GM19452 (cell line): ENCODE results near the gene ATP4A.

Source experiments
- ATAC-seq: cut with Tn5 transposase; IDR thresholded peaks from one replicate; pipeline ENCODE4 v1.9.1; 2021; ENCODE audit not compliant: unreplicated experiment

ATP4A gene

GRCh38 chr19:35566738-35567137 lies 3.3 kb upstream of the ATP4A start:
- no peak for ATAC-seq

- ATAC-seq = no peak
These were observed 1.8 kb upstream of the ATP4A start for GRCh38 chr19:35565016-35565856.

GRCh38 chr19:35562776-35563175 lies 682 bp downstream of the ATP4A start:
- no peak for ATAC-seq

DNA sequence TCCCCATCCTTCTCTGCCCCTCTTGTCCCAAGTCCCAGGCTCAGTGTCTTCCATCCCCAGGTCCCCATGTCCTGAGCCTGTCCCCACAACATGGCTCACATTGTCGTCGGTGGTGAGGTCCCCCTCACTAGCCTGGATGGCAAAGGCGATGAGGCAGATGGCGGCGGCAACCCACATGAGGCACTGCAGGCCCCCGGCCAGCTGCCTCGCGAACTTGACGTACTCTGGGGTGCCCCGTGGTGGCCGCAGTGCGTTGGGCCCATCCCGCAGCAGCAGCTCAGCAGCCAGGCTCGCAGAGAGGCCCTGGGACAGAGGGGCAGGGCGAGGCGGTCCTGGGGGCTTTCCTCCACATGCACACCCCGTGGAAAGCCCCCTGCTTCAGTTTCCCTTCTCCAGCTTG lies 1.1 kb downstream of the ATP4A start:
- ATAC-seq = no peak

DNA sequence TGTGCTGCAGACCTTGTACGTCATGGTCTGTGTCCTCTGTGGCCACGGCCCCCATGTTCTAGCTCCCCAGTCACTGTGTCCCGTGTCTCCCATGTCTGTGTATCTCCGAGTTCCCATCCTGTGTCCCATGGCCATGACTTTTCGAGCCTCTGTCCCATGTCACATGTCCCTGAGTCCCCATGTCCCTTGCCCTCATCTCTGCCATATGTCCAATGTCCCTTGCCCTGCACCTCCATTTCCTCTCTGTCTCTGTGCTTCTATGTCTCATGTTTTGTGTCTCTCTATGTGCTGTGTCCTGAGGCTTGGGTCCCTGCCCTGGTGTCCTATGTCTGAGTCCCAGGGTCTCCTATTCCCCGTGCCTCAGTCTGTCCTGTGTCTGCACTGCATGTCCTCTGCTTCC lies 2.0 kb downstream of the ATP4A start:
- no peak for ATAC-seq

GRCh38 chr19:35560677-35561076 lies 2.8 kb downstream of the ATP4A start:
- ATAC-seq = no peak

- no peak for ATAC-seq
These were observed 3.2 kb downstream of the ATP4A start for GRCh38 chr19:35560271-35560670.

DNA sequence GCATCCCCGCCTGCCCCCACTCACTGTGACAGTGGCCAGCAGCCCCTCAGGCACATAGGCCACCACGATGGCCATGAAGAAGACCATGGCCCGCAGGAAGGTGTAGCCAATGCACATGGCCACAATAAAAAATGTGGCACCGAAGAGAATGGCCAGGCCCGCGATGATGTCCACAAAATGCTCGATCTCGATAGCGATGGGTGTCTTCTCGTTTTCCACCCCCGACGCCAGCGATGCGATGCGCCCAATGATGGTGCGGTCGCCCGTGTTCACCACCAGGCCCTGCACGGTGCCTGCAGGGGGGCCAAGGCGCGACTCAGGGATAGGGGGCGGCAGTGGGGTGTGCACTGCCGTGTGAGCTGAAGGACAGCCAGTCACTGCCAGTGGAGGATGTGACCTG lies 3.7 kb downstream of the ATP4A start:
- no peak for ATAC-seq

GRCh38 chr19:35559281-35559659 lies 4.2 kb downstream of the ATP4A start:
- ATAC-seq = peak; percentile 74

- no peak for ATAC-seq
These were observed 4.8 kb downstream of the ATP4A start for GRCh38 chr19:35558400-35559280.

- no peak for ATAC-seq
These were observed 5.7 kb downstream of the ATP4A start for GRCh38 chr19:35557539-35558399.

DNA sequence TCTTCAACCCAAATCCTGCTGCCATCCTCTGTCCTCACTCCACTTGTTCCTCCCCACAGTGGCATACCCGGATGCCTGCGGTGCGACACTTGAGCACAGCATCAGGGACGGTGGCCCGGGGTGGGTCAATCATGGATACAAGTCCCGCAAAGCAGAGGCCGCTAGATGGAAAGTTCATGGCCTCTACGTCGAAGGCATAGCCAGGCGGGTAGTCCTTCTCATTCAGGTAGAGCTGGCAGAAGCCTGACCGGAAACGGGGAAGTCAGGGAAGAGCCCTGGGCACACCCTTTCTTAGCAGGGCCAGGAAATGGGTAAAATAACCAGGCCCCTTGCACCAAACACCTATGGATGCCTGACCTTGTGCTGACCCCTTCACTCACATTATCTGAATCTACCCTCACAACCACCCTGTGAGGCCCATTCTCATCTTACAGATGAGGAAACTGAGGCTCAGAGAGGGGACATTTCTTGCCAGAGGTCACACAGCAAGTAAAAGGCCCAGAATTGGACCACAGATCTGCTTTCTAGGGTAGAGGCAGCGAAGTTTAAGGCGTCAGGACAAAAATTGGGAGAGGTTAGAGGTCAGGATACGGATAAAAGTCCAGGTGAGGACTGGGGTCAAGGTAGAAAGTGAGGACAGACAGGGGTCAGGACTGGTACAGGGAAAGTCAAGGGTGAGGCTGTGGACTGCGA lies 6.5 kb downstream of the ATP4A start:
- ATAC-seq = no peak

GRCh38 chr19:35556025-35556590 lies 7.3 kb downstream of the ATP4A start:
- ATAC-seq = no peak

GRCh38 chr19:35555301-35556005 lies 8.0 kb downstream of the ATP4A start:
- ATAC-seq = no peak

DNA sequence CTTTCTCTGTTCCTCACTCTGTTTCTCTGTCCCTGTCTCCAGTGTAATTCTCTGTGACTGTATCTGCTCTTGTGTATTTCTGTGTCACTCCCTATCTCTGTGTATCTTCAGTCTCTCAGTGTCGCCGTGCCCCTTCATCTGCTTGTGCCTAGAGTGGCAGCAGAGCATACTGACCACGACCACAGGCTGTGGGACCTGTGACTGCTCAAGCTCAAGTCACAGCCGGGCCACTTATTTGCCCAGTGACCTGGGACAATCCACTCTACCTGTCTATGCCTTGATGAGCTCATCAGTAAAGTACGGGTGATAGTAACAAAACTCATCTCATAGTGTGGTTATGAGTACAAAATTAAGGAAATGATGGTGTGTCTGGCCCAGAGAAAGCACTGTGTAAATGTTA lies 9.4 kb downstream of the ATP4A start:
- ATAC-seq = no peak

GRCh38 chr19:35553385-35554000 lies 10.0 kb downstream of the ATP4A start:
- no peak for ATAC-seq

GRCh38 chr19:35552534-35553384 lies 10.7 kb downstream of the ATP4A start:
- no peak for ATAC-seq

GRCh38 chr19:35551091-35551810 lies 12.2 kb downstream of the ATP4A start:
- ATAC-seq = no peak
